Measurements from ENCODE around the gene CARMIL1.
A peak's percentile ranks its signal among the peaks of the same experiment; 100 is the strongest.

Gene CARMIL1

DNA sequence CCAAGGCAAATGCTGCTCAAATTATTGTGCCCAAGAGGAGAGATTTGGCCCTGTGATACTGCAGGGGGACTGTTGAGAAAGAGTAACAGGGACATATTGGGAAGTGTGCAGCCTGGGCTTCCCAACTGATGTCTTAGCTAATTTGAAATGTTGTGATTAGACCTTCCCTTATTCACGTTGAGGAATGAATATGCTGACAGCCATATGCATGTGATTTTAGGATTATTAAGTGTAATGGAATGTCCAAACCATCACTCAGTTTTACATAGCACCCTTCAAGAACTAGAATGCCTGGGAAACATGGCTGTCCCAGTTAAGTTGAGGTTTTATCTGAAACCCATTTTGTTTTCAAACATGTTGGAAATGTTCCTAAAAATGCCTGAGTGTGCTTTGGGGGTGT, 81.4 kb downstream of the CARMIL1 start:
- TF ChIP-seq CTCF (conservative IDR thresholded peaks at IDR 0.05): no peak
- H3K27ac ChIP-seq: no peak overlapping the region

- no peak overlapping the region for H3K27ac ChIP-seq
- no peak for TF ChIP-seq CTCF (conservative IDR thresholded peaks at IDR 0.05)
These were observed 84.3 kb downstream of the CARMIL1 start for GRCh38 chr6:25363427-25363826.

- no peak overlapping the region for H3K27ac ChIP-seq
- TF ChIP-seq CTCF (conservative IDR thresholded peaks at IDR 0.05): no peak
These were observed 86.0 kb downstream of the CARMIL1 start for GRCh38 chr6:25365154-25365553.

DNA sequence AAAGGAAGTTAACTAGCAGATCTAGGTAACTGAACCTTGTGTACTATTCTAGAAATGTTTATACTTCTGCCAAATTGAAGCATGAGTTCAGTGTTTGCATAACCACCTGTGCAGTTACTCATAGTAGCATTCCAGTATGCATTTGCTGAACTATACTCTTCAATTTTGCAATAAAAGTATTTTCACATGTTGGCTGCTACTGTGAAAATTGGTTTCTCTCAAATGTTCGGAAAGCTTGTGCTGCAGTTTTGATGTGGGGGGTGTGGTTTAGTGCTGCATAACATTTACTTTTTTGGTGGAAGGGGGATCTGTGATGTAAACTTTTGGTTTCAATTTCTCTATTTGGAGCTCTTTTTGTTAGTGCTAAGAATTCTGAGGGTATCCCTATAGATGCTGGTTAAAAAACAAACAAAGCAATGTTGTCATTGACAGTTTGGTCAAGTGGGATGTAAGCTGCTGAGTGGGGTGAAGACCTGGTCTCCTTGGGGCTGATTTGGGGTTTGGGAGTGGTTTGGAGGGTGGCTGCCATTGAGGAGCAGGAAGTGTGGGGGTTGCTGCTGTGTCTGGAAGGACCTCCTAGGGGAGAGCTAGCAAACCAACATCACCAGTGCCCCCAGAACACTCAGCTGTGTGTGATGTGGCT, 87.8 kb downstream of the CARMIL1 start:
- no peak for TF ChIP-seq CTCF (conservative IDR thresholded peaks at IDR 0.05)
- no peak overlapping the region for H3K27ac ChIP-seq

- peak overlapping the region; percentile 68 for H3K27ac ChIP-seq
- TF ChIP-seq CTCF (conservative IDR thresholded peaks at IDR 0.05): no peak
These were observed 89.9 kb downstream of the CARMIL1 start for GRCh38 chr6:25369036-25369432.

DNA sequence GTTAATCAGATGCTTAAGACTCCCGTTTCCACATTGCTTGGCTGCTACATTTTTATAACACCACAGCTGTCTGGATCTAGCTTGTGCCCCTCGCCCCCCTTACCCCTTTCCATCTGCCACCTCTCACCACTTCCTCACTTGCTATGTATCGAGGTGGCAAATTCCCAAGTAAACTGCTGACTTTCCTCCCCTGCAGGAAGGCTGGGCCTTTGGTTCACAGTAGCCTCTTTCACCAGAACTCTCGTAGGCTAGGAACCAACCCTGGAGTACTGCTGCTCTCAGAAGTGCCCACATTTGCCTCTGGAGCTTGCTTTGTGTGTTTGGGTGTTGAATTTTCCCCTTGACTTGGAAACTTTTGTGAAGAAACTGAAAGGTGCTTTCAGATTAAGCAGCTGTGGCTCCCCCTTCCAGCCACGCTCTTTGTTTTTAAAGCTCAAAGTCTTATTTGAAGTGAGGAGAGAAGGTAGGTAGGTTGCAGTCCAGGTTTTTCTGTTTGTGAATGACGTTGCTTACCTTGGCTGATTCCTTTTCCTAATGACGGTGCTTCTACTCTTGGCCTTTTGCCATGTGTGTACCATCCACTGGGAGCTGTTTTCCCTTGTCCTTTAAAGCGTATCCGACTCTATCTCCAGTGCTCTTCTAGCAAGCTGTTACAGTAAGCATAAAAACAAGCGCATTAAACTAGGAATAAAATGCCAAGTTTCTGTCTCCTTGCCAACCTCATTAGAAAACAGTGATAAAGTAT, 90.4 kb downstream of the CARMIL1 start:
- peak overlapping the region; percentile 68 for H3K27ac ChIP-seq
- no peak for TF ChIP-seq CTCF (conservative IDR thresholded peaks at IDR 0.05)

- no peak for TF ChIP-seq CTCF (conservative IDR thresholded peaks at IDR 0.05)
- H3K27ac ChIP-seq: peak overlapping the region; percentile 68
These were observed 91.2 kb downstream of the CARMIL1 start for GRCh38 chr6:25370178-25371036.

All from VCaP (cell line).